Measurements from ENCODE around the gene MESP2.

The MESP2 gene

DNA sequence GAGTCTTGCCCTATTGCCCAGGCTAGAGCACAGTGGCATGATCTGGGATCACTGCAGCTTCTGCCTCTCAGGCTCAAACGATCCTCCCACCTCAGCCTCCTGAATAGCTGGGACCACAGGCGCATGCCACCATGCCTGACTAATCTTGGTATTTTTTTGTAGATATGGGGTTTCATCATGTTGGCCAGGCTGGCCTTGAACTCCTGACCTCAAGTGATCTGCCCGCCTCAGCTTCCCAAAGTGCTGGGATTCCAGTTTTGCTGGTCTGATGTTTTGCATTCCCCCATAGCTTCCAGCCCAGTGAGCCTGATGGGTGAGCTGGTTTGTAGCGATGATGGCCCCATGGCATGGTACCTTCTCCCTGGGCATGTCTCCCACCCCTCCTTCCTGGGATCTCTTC lies 20.4 kb upstream of the MESP2 start:
- DNase-seq: no peak

DNA sequence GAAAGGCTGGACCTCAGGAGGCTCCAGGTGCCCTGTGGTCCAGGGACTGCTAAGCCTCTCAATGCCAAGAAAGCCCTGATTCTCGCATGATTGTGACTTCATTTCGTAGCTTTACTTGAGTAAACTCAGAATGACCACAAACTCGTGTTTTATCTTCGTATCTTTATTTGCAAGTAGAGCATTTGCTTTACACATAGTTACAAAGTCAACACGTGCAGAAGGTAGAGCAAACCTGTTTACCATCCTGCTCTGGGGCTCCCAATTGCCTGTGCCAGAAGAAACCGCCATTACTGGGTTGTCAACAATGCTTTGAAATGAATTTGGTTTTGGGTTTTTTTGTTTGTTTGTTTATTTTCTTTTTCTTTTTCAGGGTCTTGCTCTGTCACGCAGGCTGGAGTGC lies 19.2 kb upstream of the MESP2 start:
- DNase-seq: no peak

DNA sequence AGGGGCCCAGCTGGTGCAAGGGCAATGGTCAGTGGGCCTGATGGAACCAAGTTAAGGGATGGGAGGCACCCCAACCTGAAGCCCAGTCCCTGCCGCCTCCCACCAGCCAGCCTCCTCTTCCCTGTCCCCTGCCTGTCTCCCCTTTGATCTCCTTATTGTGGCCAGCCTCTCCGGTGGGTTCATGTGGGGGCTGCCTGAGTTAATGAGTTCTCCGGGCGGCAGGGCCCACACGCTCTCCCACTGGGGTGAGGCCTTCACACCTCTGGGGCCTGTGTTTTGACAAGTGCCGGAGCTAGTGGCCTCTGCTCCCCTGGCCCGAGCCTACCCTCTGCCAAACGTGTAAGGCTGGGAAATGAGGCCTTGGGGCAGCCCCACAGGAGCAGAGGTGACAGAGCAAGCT lies 17.8 kb upstream of the MESP2 start:
- no peak for DNase-seq

DNA sequence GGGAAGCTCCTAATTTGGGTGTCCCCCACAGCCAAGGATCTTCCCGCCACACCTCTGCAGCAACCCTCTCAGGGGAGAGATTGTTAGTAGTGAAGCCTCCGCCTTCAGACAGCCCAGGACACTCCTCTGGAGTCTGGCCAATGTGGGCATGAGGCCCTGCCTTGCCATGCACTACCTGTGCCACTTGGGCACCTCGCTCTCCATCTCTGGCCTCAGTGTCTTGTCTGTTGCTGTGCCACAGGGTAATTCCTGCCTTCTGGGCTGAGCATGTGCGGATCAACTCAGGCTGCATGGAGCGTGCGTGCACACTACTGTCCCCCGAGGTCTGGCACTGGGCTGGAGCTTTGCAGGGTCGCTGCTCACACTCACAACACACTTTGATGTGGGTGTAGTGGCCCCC lies 17.2 kb upstream of the MESP2 start:
- no peak for DNase-seq

DNA sequence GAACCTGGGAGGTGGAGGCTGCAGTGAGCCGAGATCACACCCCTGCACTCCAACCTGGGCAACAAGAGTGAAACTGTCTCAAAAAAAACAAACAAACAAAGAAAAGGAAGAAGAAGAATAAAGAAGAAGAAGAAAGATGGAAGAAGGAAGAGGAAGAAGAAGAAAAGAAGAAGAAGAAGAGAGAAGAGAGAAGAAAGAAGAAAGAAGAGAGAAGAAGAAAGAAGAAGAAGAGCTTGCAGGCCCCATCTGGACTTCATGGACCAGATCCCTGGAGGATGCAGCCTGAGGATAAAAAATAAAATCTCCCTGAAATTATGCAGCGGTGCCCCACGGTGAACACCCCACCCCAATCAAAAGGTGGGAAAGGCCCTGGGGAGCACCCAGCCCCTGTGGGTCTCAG lies 16.3 kb upstream of the MESP2 start:
- DNase-seq: no peak

DNA sequence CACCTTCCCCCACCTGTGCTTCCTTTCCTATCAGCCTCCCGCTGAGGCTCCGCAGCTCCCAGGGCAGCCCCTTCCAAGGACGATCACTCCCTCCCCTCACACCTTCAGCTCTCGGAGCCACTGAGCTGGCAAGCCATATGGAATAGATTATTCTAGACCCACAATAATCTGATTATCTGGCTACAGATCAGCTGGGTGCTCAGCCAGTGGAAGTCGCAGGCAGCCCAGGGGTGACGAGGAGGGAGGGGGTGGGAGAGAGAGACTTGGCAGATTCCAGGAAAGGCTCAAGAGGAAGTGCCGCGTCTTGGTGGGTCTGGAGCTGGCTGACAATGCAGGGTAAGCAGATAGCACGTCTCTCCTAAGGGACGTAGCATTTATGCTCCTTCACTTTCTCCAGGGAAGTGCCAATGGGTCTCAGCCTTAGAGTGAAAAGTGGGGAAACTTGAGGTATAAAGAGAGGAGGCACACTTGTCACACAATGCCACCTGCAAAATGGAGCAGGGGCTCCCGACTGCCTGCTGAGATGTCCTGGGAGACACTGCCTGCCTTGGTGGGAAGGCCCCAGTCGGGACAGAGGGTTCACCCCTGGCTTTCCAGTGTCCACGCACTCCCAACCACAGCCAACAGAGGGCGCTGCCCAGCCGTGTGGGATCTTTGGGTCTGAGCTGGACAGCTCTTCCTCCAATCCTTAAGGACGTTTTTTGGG lies 15.7 kb upstream of the MESP2 start:
- DNase-seq: peak in 49 of 51 donors; percentile 8 to 85 (median 43)

DNA sequence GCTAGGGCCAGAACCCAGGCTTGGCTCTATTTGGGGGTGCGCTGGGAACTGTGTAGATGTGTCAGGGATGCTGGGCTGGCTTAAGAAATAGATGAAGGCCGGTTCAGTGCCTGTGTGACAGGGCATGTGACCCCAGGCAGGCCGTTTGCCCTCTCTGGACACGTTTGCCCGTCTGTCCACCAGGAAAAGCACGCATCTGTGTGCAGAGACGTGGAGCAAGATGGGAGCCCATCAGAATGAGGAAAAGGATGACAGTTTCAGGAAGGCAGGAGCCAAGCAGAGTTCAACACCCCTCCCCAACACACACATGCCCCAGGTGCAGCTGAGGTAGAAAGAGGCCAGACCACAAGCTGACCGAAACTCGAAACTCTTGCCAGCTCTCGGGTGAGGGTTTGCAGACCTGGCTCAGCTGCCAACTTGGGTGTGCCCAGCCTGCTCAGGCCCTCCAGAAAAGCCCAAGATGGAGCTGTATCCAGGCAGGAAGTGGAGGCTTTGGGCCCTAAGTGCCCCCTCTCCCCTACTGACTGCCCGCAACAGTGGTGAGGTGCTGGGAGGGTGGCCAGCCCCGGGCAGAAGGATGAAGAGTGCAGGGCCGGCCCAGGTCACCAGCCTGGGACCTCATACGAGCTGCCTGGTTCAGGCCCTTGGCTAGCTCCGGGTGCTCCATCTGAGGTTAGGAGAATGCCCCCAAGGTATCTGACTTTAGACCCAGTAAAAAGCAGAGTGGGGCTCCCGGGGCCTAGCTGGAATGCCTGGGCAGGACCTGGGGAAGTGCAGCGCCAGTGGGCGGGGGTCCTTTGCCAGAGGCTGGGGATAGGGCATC lies 14.9 kb upstream of the MESP2 start:
- DNase-seq: no peak

DNA sequence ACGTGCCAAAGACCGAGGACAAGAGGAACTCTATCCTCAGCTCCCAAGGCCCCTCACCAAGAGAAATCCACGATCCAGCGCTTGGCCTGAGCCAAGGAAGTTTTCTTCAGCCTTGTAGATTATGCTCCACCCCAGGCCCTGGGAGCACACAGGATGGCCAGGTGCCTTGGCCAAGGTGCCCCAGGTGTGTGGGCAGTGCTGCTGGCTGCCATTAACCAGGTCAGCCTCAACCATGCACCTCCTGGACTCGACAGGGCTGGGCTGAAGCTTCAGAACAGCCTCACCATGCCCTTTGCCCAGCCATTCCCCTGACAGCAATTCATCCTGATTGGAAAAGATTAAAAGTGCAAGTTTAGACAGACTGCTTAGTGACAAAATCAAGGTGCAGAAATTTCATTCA lies 14.2 kb upstream of the MESP2 start:
- DNase-seq: no peak

DNA sequence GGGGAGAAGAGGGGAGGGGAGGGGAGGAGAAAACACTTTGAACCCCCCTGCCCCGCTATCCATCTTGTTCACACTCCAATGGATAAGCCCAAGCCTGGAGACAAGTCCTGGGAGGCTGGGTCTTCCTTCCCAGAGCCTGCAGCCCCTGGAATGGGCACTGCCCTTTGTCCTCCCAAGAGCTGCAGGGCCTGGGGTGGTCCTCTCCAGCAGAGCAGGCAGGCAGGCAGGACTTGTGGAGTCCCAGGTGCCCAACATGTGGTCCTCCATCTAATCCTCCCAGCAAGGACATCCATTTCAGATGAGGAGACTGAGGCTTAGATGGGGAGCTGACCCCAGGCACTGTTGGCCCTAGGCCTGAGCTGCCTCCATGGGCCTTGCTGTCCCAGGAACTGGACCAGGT lies 10.4 kb upstream of the MESP2 start:
- no peak for DNase-seq

DNA sequence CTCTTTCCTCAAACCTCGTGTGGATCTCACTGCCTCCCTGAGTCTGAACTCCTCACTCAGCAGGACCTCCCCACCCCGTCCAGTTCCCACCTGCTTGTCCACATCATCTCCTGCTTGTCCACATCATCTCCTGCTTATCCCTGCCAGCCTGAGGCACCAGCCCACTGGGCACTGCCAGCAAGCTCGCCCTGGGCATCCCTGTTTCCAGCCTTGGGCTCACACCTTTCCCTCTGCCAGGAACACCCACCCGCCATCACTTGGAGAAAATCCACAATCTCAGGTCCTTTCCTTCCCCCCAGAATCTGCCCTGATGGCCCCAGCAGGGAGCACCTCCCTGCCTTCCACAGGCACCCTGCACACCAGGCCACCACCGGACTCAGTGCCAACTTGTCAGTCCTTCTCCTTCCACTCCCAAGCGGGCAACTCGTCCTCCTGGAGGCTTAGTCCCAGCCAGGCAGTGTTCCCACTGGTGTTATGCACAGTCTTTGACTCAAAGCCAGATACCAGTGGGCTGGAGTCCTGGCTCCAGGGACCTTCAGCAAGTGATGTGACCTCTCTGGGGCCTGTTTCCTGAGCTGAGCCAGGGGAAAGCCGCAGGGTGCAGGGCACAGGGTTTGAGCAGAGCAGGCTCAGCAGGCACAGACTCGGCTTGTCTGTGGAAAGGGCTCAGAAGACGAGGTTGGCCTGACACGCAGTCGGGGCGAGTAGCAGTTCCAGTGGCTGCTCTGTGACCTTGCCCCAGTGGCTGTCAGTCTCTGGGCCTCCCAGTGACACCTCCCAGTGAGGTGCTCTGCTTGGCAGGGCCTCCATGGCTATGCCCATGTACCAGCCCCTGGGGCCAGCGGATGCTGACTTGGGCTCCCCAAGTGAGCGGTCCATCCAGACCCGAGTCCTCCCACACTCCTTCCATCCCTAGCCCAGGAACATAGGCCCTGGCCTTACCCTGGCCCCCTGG lies 9.5 kb upstream of the MESP2 start:
- DNase-seq: peak in 2 of 51 donors; percentile 3 to 5

DNA sequence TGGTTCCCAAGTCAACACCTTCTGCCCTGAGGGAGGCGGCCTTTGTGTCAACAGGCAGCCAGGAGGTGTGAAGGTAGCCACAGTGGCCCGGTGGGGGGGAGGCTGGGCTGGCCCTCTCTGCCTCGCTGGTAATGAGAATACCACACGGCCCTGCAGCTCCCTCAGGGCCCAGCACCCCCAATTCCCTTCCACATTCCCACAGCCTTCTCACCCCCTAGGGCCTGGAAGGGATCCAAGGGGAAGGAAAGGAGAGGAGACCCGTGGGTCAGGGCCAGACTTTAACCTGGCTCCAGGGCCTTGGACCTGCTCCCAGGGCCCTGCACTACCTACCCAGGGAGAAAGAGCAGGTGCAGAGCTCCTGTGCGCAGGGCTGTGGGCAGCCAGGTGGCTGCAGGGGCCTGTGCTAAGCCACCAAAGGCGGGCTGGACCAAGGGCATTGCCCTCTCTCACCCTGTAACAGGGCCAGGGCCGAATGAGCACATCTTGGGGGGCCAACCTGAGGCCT lies 8.7 kb upstream of the MESP2 start:
- DNase-seq: no peak

DNA sequence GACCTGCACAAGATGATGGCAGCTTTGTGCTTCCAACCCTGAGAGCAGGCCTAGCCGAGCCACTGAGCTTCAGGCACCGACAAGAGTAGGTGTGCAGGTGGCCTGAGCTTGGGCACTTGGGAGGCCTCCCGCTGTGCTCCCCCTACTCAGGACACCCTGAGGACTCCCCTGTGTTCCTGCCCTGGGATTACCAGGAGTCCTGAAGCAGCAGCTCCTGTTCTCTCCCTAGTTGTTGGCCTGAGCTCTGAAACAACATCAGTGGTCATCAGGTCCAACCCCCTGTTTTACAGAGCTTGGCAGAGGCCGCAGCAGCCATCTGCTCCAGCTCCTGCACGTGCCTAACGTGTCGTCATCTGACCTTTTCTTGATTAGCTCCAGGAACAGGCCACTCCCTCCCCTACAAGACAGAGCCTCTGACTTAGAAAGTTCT lies 8.0 kb upstream of the MESP2 start:
- no peak for DNase-seq

DNA sequence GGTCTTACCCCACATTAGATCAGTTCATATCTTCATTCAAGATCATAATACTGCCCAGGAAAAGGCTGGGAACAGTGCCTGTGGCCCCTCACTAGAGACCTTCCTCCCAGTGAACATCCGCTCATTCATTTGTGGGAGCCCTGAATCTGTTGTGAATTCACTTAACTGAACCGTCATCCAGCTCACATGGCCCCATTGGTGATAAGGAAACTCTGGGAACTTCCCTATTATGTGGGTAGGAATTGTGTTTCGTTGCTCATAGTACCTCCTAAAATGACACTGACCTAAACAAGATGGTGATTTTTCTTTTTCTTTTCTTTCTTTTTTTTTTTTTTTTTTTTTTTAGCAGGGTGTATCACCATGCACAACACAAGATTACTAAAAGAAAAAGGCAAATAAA lies 6.8 kb upstream of the MESP2 start:
- no peak for DNase-seq

DNA sequence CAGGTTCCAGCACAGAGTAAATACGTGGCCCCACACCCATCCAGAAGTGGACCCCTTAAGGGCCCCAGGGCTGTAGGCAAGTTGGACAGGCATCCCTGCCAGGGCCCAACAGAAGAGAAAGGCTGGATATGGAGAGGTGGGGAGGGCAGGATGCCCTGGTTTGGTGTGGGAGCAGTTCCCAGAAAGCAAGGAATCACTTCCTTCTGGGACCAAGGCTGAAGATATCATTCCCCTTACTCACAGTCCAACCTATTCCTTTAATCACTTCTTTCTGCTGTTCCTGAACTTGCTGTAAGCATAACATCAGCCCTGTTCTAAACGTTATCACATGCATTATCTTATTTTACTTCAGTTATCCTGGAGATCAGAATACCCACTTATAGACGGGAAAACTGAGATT lies 6.1 kb upstream of the MESP2 start:
- DNase-seq: no peak

DNA sequence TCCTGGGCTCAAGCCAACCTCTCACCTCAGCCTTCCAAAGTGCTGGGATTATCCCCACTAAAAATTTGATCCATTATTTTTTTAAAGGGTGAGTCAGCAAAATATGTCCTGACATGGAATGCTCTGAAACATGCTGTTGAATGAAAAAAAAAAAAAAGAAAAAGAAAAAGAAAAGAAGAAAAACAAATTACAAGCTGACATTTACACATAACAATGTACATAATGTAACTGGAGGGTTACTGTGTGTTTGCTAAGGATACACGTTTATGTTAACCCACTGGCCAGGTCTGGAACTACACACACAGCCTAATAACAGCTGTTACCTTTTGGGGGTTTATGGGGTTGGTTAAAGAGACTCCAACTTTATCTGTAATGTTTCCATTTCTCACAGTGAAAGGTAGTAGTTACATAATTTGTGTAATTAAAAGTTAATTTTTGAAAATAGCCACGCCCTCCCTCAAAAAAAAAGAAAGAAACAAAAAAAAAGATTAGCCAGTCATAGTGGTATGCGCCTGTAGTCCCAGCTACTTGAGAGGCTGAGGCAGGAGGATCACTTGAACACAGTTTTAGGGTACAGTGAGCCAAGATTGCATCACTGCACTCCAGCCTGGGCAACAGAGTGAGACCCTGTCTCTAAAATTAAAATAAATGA lies 3.1 kb upstream of the MESP2 start:
- DNase-seq: no peak

DNA sequence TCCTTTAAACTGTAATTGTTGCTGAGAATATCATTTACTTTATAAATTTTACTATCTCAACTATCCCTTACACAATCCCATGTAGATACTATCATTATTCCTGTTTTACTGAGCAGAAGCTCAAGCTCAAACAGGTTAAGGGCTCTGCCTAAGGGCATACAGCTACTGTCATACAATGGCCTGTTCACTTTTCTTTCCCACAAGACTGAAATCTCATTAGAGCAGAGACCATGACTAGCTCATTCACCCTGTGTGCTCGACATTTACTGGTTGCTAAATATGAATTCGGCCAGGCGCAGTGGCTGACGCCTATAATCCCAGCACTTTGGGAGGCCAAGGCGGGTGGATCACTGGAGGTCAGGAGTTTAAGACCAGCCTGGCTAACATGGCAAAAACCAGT lies 1.6 kb upstream of the MESP2 start:
- DNase-seq: no peak

DNA sequence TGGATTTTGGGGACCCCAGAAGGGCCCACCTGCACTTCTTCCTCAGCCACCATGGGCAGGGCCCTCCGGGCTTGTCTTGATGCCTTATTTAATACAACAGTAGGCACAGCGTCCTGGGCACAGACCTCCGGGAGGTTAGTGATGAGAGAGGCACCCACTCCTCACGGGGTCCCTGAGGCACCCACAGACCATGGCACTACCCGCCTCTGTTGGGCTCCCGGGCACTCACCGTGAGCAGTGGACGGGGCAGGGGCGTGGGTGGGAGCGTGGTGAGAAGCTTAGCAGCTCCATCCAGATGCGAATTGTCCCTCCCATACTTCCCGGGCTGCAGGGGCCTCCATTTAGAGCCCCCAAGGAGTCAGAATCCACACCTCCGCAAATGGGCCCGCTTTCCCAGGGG lies 317 bp upstream of the MESP2 start:
- DNase-seq: no peak

DNA sequence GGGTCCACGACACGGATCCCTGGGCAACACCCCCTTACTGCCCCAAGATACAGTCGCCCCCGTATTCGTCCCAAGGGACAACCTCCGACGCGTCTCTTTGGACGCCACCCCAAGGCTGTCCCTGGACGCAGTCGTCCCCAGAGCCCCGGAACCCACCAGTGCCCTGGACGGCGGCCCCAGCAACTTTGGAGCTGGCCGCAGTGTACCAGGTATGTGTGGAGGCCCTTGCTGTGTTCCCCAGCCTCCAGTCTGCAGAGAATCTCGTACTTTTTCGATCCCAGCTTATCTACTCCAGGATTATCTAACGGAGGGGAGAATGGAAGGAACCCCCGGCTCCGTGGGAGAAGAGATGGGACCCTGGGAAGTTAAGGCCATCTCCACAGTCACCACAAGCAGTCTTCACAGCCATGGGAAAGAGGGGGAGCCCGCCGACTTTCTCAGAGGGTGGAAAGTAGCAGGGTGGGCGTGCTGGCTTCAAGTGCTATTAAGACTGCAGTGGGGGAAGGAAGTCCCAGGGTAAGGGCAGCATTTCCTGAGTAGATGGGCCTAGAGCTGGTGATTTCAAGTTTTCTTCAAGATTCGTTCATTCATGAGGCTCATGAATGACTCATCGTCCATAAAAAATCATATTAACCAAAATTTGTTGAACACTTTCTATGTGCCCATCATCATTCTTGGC lies 1.1 kb downstream of the MESP2 start:
- DNase-seq: no peak

DNA sequence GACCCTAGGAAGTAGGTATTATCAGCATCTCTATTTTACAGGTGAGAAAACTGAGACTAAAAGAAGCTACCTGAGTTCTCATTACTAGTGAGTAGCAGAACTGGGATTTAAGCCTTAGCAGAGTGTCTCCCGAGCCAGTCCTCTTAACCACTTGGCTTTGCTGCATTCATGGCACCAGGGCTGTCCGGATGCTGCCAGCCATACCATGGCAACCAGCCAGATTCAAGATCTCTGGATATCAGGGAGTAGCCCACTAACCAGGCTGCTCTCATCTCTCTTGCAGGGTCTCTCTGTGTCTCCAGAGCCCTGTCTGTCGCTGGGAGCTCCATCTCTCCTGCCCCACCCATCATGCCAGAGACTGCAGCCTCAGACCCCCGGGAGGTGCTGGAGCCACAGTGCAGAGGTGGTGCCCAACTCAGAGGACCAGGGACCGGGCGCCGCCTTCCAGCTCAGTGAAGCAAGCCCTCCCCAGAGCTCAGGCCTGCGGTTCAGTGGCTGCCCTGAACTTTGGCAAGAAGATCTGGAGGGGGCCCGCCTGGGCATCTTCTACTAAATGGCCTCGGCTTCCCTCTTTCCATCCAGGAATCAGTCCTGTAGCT lies 1.7 kb downstream of the MESP2 start:
- DNase-seq: peak in 3 of 51 donors; percentile 12 to 37 (median 25)

DNA sequence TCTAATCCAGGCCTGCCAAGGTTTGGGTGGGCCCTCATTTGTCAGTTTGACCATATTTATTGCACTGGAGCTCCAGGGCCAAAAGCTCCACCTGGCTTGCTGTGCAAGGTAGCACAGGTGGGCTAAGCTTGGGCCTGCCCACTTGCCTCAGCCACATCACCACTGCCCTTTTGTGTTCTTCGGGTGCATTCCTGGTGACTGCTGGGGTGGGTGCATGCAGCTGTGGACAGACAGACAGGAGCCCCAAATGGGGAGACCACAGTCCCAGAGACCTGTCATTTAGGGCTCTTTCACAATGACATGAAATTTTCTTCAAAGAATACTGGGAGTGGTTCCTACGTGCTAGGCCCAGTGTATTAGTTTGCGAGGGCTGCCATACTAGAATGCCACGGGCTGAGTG lies 2.7 kb downstream of the MESP2 start:
- DNase-seq: no peak

Data from hypothalamus (tissue), 51 donors.